Endothelial cell (in vitro differentiated cells): ENCODE results near the gene FAM193B. TPM values are rescaled to one million over a fixed set of nuclear protein-coding genes. Genes with fewer than 3 reads are reported as not detected.

Experiments
- DNase-seq: peaks from one replicate; pipeline ENCODE4 v3.0.0; 2021; ENCODE audit warnings: low spot score
- H3K27ac Mint-ChIP-seq: one replicate; pipeline ENCODE4 v1.8.0; 2021; ENCODE audit warnings: mixed read lengths, inconsistent platforms; ENCODE audit not compliant: unreplicated experiment
- H3K27me3 Mint-ChIP-seq: one replicate; pipeline ENCODE4 v1.8.0; 2021; ENCODE audit warnings: mild to moderate bottlenecking, moderate library complexity, mixed read lengths, inconsistent platforms; ENCODE audit not compliant: unreplicated experiment
- H3K36me3 Mint-ChIP-seq: one replicate; pipeline ENCODE4 v1.8.0; 2021; ENCODE audit warnings: mild to moderate bottlenecking, low read depth, mixed read lengths, inconsistent platforms; ENCODE audit not compliant: unreplicated experiment
- H3K4me1 Mint-ChIP-seq: one replicate; pipeline ENCODE4 v1.8.0; 2021; ENCODE audit warnings: mild to moderate bottlenecking, mixed read lengths, inconsistent platforms; ENCODE audit not compliant: unreplicated experiment
- H3K4me3 Mint-ChIP-seq: one replicate; pipeline ENCODE4 v1.8.0; 2021; ENCODE audit warnings: mild to moderate bottlenecking, mixed read lengths, inconsistent platforms; ENCODE audit not compliant: unreplicated experiment
- H3K9me3 Mint-ChIP-seq: one replicate; pipeline ENCODE4 v1.8.0; 2021; ENCODE audit warnings: mixed read lengths, inconsistent platforms; ENCODE audit not compliant: unreplicated experiment
- CTCF ChIP-seq: fragments of 200-600 bp; sonication (generic); IDR thresholded peaks from one replicate; pipeline ENCODE4 v1.5.0; 2021; ENCODE audit warnings: antibody characterized with exemption; ENCODE audit not compliant: unreplicated experiment
- total RNA-seq: library from RNA; stranded (reverse); fragmentation: NEBNext Ultra II Directional; extraction: Animal tissue kit (Norgen Biotek cat#: 25700); gene quantifications from one replicate; pipeline ENCODE4 v1.2.1, GENCODE V29; 2021; ENCODE audit not compliant: unreplicated experiment

The FAM193B gene
- total RNA-seq, 1 donor from 2014 or later = 97.6 TPM

GRCh38 chr5:177557041-177557647 lies 2.8 kb upstream of the FAM193B start:
- Mint-ChIP-seq H3K4me3 (no peak overlapping the region), H3K9me3 (no peaks in the 10 kb centered on the region), H3K4me1 (peaks cover 14% of the 10 kb centered on the region), H3K27ac (no peak overlapping the region), H3K36me3 (peaks cover 14% of the 10 kb centered on the region), H3K27me3 (peaks cover 11% of the 10 kb centered on the region)
- no peak for TF ChIP-seq CTCF
- DNase-seq = no peak

GRCh38 chr5:177555665-177556064 lies 1.3 kb upstream of the FAM193B start:
- no peak for DNase-seq
- H3K9me3 Mint-ChIP-seq = no peaks in the 10 kb centered on the region
- peaks cover 11% of the 10 kb centered on the region for H3K27me3 Mint-ChIP-seq
- no peak for TF ChIP-seq CTCF
- no peak overlapping the region for H3K27ac Mint-ChIP-seq
- no peak overlapping the region for H3K4me3 Mint-ChIP-seq
- peaks cover 8% of the 10 kb centered on the region for H3K36me3 Mint-ChIP-seq
- H3K4me1 Mint-ChIP-seq = peaks cover 16% of the 10 kb centered on the region

GRCh38 chr5:177555228-177555627 lies 865 bp upstream of the FAM193B start:
- H3K4me1 Mint-ChIP-seq = peaks cover 16% of the 10 kb centered on the region
- H3K27ac Mint-ChIP-seq = no peak overlapping the region
- H3K27me3 Mint-ChIP-seq = peaks cover 11% of the 10 kb centered on the region
- no peak for DNase-seq
- TF ChIP-seq CTCF = no peak
- peaks cover 8% of the 10 kb centered on the region for H3K36me3 Mint-ChIP-seq
- peak overlapping the region; percentile 80 for H3K4me3 Mint-ChIP-seq
- H3K9me3 Mint-ChIP-seq = no peaks in the 10 kb centered on the region

GRCh38 chr5:177553671-177554429 lies 513 bp downstream of the FAM193B start:
- Mint-ChIP-seq H3K27me3 (peaks cover 11% of the 10 kb centered on the region), H3K4me1 (peaks cover 17% of the 10 kb centered on the region), H3K9me3 (no peaks in the 10 kb centered on the region), H3K4me3 (peak overlapping the region; percentile 93), H3K27ac (no peak overlapping the region), H3K36me3 (peaks cover 8% of the 10 kb centered on the region)
- TF ChIP-seq CTCF = no peak
- DNase-seq = peak; percentile 30

- H3K4me1 Mint-ChIP-seq = peaks cover 26% of the 10 kb centered on the region
- H3K4me3 Mint-ChIP-seq = peak overlapping the region; percentile 93
- DNase-seq = no peak
- no peaks in the 10 kb centered on the region for H3K9me3 Mint-ChIP-seq
- peak overlapping the region; percentile 64 for H3K27ac Mint-ChIP-seq
- peaks cover 4% of the 10 kb centered on the region for H3K36me3 Mint-ChIP-seq
- no peak for TF ChIP-seq CTCF
- H3K27me3 Mint-ChIP-seq = peaks cover 8% of the 10 kb centered on the region
Observed at GRCh38 chr5:177552839-177553455, 1.4 kb downstream of the FAM193B start.
